Neural progenitor cell (in vitro differentiated cells): Measurements from ENCODE around the gene PEX26.
A peak's percentile ranks its signal among the peaks of the same experiment; 100 is the strongest.

ENCODE experiments used
- CTCF ChIP-seq: fragments of 200-600 bp; sonication (generic); IDR thresholded peaks from 2 replicates; pipeline ENCODE4 v1.5.1; 2017; ENCODE audit warnings: antibody characterized with exemption, mild to moderate bottlenecking
- EZH2 ChIP-seq: fragments of 200-600 bp; sonication (generic); IDR thresholded peaks from 2 replicates; pipeline ENCODE4 v1.6.1; 2017; ENCODE audit warnings: antibody characterized with exemption, mild to moderate bottlenecking, moderate library complexity

- peak; percentile 49 for TF ChIP-seq CTCF
- TF ChIP-seq EZH2 = no peak
Observed at GRCh38 chr22:18070556-18071306, 7.1 kb upstream of the PEX26 start.
